KMS-11 (cell line): ENCODE measurements around the gene BGN.

ENCODE experiments used
- H2AFZ ChIP-seq: fragments of 200-600 bp; sonication (generic); 2 replicates; pipeline ENCODE4 v1.6.1; 2016; ENCODE audit warnings: antibody characterized with exemption, mixed run types, low read depth
- H3K27ac ChIP-seq: fragments of 200-600 bp; sonication (generic); 2 replicates; pipeline ENCODE4 v1.6.1; 2016; ENCODE audit warnings: mild to moderate bottlenecking, mixed run types
- H3K27me3 ChIP-seq: fragments of 200-600 bp; sonication (generic); 2 replicates; pipeline ENCODE4 v1.6.1; 2017; ENCODE audit warnings: mild to moderate bottlenecking, low read depth, mixed run types, moderate library complexity; ENCODE audit not compliant: insufficient read depth
- H3K36me3 ChIP-seq: fragments of 200-600 bp; sonication (generic); 2 replicates; pipeline ENCODE4 v1.6.1; 2017; ENCODE audit warnings: mild to moderate bottlenecking, mixed run types; ENCODE audit not compliant: insufficient read depth
- H3K4me1 ChIP-seq: fragments of 200-600 bp; sonication (generic); 2 replicates; pipeline ENCODE4 v1.6.1; 2016; ENCODE audit warnings: mild to moderate bottlenecking, low read depth, mixed run types; ENCODE audit not compliant: poor library complexity, severe bottlenecking
- H3K4me2 ChIP-seq: fragments of 200-600 bp; sonication (generic); 2 replicates; pipeline ENCODE4 v1.7.0; 2016; ENCODE audit warnings: mild to moderate bottlenecking, mixed run types
- H3K4me3 ChIP-seq: fragments of 200-600 bp; sonication (generic); IDR thresholded peaks from 2 replicates; pipeline ENCODE4 v1.6.1; 2017; ENCODE audit warnings: low read depth, low read length, mixed read lengths; ENCODE audit not compliant: insufficient read depth
- H3K79me2 ChIP-seq: fragments of 200-600 bp; sonication (generic); 2 replicates; pipeline ENCODE4 v1.6.1; 2016; ENCODE audit warnings: low read depth, mixed run types; ENCODE audit not compliant: insufficient read depth
- H3K9ac ChIP-seq: fragments of 200-600 bp; sonication (generic); 2 replicates; pipeline ENCODE4 v1.6.1; 2016; ENCODE audit warnings: mild to moderate bottlenecking, mixed run types
- H4K20me1 ChIP-seq: fragments of 200-600 bp; sonication (generic); 2 replicates; pipeline ENCODE4 v1.6.1; 2016; ENCODE audit warnings: mild to moderate bottlenecking, mixed run types; ENCODE audit not compliant: insufficient read depth
- CTCF ChIP-seq: fragments of 200-600 bp; sonication (generic); conservative IDR thresholded peaks from 2 replicates; pipeline ENCODE4 v1.6.1; 2017; ENCODE audit warnings: low read depth, mild to moderate bottlenecking, antibody characterized with exemption, low read length, moderate library complexity, mixed read lengths

Gene BGN

DNA sequence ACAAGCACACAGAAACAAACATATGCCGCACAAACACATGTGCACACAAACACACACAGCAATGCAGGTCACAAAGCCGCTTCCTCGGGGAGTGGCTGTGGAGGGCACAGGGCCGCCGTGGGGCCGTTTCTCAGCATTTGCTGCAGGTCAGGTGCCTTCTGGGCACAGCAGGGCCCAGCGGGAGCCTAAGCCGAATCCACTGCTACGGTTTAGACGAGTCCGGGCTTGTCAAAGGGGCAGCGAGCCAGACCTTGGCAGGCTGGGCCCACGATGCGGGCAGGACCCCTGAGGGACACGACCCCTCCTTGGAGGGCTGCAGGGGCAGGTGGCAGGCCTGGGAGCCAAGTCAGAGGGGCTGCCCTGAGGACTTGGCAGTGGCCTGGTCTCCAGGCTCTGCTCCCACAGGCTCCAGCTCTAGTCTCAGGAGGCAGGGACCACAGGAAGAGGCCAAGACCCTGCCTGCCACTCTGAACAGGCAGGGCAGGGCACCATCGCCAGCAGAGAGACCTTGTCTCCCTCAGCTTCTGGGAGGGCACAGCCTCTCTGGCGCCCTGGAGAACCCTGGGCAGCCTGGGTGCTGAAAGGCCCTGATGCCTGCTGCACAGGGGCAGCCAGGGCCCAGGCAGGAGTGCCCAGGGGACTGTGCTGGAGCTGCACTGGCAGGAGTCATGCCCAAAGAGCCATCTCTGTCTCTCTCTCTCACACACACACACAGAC, 17.2 kb downstream of the BGN start:
- no peak overlapping the region for H3K4me2 ChIP-seq
- H3K27me3 ChIP-seq, result peaks cover 4% of the 10 kb centered on the region; the same call in 1 of the 2 replicates
- no peaks in the 10 kb centered on the region for H3K4me1 ChIP-seq
- no peak overlapping the region for H3K4me3 ChIP-seq
- no peaks in the 10 kb centered on the region for H3K36me3 ChIP-seq
- H3K27ac ChIP-seq, result no peak overlapping the region
- TF ChIP-seq CTCF, result no peak
- H2AFZ ChIP-seq, result no peak overlapping the region
- H4K20me1 ChIP-seq, result no peaks in the 10 kb centered on the region
- no peaks in the 10 kb centered on the region for H3K79me2 ChIP-seq
- H3K9ac ChIP-seq, result no peak overlapping the region

GRCh38 chrX:153512501-153512893, 17.7 kb downstream of the BGN start:
- Histone ChIP-seq H3K36me3 (no peaks in the 10 kb centered on the region), H2AFZ (no peak overlapping the region), H3K79me2 (no peaks in the 10 kb centered on the region), H3K27ac (no peak overlapping the region), H3K4me1 (no peaks in the 10 kb centered on the region), H3K9ac (no peak overlapping the region), H3K4me3 (no peak overlapping the region), H3K27me3 (peaks cover 4% of the 10 kb centered on the region; the same call in 1 of the 2 replicates), H4K20me1 (no peaks in the 10 kb centered on the region), H3K4me2 (no peak overlapping the region)
- TF ChIP-seq CTCF, result no peak

- H3K36me3 ChIP-seq, result no peaks in the 10 kb centered on the region
- H3K4me1 ChIP-seq, result no peaks in the 10 kb centered on the region
- no peaks in the 10 kb centered on the region for H3K79me2 ChIP-seq
- no peak for TF ChIP-seq CTCF
- no peak overlapping the region for H2AFZ ChIP-seq
- no peak overlapping the region for H3K4me3 ChIP-seq
- H4K20me1 ChIP-seq, result no peaks in the 10 kb centered on the region
- H3K27ac ChIP-seq, result no peak overlapping the region
- H3K4me2 ChIP-seq, result no peak overlapping the region
- peaks cover 4% of the 10 kb centered on the region; the same call in 1 of the 2 replicates for H3K27me3 ChIP-seq
- no peak overlapping the region for H3K9ac ChIP-seq
These were observed 18.5 kb downstream of the BGN start for GRCh38 chrX:153513265-153513664.

GRCh38 chrX:153514259-153514658, 19.5 kb downstream of the BGN start:
- Histone ChIP-seq H2AFZ (no peak overlapping the region), H3K4me1 (no peaks in the 10 kb centered on the region), H3K79me2 (no peaks in the 10 kb centered on the region), H3K4me2 (no peak overlapping the region), H3K27me3 (peaks cover 13% of the 10 kb centered on the region; the same call in 1 of the 2 replicates), H3K27ac (no peak overlapping the region), H3K9ac (no peak overlapping the region), H3K36me3 (no peaks in the 10 kb centered on the region), H3K4me3 (no peak overlapping the region), H4K20me1 (no peaks in the 10 kb centered on the region)
- TF ChIP-seq CTCF, result no peak
